NOMO-1 treated with dmso at 0.1 percent for 144 hours (cell line): Measurements from ENCODE around the gene PPM1H.
A peak's percentile ranks its signal among the peaks of the same experiment; 100 is the strongest.
"Not testable (repeated sequence)": the region's sequence is repeated elsewhere in the genome, so short reads cannot be mapped to it uniquely, and the experiment has no call there.

Source experiments
- DNase-seq: peaks from one replicate; lab custom pipeline; 2025; ENCODE audit not compliant: unreplicated experiment; lab: John Stamatoyannopoulos, UW

Gene PPM1H

DNA sequence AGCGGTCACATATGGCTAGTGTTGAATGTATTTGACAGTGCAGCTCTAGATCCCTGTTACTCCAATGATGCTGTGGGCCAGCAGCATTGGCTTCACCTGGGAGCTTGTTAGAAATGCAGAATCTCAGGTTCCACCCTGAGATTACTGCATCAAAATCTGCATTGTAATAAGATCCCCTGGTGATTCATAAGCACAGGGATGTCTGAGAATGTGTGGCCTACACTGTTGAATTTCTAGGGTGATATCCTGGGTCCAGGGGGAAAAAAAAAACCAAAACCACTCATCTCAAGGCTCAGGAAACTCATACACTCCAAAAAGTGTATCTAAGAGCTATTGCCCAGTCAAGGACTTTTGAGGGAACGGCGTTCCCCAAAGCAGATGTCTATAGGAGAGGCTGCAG, 196.8 kb downstream of the PPM1H start:
- no peak for DNase-seq

DNA sequence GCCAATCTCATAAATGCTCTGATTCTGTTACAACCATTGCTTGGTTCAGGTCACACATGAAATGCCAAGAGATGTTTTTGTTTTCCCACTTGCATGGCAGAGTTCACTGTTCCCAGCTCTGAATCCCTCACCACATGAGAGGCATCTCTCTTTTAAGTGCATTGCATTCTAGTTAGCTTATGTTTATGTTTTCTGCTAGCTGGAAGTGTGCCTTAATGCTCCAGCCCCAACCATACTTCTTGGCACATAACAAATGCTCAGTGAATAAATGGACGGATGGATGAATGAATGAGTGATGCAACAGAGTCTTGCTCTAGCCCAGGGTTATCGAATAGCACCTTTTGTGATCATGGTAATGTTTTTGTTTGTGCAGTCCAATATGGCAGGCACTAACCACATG, 197.3 kb downstream of the PPM1H start:
- no peak for DNase-seq

DNA sequence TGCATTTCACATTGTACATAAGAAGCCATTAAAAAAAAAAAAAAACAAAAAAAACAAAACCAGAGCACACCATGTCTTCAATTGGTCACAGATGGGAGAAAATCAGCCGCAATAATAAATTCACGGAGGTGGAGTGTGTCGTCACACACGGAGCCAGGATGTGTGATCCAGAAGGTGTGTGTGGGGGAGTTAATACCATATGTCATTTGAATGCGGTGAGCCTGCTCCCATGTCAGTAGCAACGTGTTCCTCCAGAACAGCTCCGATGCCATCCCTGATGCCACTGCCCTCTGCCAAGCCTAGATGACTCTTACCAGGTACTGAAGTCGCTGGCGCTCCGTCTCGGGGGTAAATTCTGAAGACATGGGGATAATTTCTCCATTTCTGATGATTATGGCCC, 197.8 kb downstream of the PPM1H start:
- DNase-seq = no peak

DNA sequence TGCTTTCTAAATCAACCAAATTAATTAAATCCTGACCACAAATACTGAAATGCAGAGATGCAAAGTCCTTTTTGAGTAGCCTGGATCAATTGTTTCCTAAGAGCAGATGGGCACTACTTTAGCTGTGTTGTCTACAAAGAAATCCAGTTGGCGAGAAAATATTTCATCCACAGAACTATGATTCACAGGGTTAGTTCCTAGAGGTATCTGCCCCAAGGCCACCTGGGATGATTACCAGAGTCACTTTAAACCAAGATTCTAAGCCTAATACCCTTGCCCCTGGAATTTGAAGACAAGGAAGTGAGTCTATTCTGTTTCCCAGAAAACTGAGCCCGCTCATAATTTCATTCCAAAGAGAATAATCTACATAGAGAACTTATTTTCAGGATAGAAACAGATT, 198.4 kb downstream of the PPM1H start:
- DNase-seq = no peak

DNA sequence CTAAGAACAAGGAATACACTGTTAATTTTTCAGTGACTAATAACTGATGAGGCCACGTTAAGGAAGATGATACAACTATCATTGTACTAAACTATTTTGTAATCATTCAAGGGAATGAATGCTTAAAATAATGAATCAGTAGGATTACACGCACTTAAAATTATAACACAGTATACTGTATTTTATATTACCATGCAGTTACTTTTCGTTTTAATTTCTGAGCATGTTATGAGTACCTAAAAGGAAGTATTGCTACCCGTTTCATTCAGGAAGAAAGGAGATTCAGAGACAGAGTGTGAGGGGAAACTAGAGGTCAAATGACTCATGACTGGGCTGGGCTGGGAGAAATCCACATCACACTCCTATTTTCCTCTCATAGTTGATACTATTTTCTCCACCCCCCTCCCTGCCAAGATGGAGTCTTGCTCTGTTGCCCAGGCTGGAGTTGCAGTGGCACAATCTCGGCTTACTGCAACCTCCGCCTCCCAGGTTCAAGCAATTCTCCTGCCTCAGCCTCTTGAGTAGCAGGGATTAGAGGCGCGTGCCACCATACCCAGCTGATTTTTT, 202.0 kb downstream of the PPM1H start:
- no peak for DNase-seq

DNA sequence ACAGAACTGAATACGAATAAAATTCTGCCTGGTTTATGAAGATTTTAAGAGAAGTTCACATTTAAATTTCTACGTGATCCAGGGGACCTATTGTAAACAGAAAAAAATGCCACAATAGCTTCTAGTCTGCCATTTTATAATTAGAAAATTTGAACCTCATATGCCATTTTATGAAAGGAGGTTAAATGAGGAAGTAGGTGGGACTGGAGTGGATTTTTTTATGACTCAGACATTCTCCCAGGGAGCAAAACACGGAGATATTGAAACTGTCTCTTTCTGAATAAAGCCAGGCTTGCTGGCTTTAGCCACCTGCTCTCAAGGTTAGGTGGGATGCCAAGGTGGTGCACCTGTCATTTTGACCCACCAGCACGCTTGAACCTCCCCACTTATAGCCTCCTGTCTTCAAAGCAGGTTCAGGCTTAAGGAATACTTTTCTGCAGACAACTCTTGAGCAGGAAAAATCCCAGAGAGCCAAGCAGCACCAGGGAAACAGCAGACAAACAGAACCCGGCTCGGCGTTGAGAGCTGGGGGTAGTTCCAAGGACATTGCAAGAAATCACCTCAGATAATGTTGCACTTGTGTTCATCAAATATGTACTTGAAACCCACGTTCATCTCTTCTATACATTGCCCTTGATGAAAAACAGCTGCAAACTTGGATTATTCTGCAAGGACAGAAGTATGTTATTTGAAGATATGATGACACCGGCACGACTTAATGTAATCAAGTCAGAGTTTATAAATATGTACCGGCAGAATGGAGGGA, 203.7 kb downstream of the PPM1H start:
- DNase-seq = peak; percentile 65

DNA sequence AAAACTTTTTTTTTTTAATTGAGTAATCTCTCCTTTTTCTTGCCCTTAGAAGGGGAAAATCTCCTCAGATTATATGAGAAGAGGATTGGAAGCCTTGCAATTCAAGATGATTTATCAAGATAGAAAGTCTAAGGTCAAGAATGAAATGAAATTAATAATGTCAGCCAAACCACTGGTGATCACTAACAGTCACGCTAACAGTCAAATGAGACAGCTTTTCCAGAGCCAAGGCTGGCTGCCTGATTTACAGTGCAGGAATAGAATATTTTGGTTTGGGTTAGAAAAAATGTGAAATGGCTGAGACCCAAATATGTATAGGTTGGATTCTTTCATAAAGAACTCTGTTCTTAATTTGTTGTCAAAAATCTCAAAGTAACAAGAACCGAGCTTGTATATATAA, 204.3 kb downstream of the PPM1H start:
- no peak for DNase-seq

DNA sequence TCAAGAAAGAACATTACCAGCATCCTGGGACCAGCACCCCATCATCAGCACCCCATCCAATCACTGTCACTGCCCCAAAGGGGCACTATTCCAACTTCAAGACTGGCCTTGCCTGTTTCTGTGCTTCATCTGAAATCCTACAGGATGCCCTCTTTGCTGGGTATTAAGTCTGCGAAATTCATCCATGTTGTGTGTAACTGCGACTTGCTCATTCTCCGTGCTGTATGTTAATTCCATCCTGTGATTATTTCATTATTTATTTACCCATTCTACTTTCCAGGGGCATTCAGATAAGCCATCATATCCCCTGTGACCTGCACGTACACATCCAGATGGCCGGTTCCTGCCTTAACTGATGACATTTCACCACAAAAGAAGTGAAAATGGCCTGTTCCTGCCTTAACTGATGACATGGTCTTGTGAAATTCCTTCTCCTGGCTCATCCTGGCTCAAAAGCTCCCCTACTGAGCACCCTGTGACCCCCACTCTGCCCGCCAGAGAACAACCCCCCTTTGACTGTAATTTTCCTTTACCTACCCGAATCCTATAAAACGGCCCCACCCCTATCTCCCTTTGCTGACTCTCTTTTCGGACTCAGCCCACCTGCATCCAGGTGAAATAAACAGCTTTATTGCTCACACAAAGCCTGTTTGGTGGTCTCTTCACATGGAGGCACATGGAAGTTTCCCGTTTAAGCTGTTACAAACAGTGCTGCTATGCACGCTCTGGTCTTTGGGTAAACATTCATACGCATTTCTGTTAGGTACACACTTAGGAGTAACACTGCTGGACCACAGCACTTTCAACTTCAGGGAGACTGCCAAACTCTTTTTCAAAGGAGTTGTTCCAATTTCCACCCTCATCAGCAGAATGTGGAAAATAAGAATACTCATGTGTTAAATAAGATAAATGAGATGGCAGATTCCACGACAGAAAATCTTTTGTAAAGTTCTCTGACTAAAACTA, 205.1 kb downstream of the PPM1H start:
- DNase-seq = not testable (repeated sequence)

DNA sequence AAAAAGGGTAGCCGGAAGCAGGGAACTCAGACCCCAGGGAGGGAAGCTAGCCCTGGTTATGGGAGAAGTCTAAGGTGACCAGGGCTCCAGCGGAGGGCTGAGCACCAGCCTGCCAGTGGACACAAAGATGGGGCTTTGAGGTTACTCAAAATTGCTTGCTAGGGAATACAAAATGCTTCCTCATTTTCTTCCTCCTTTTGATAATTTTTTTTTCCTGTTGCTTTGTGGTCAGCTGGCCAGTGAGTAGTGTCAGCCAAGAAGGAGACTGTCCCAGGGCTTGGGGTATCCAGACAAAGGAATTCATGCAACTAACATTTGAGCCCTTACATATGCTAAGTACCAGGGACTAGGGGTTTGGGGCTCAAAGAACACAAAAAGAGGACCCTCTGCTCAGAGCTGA, 206.2 kb downstream of the PPM1H start:
- no peak for DNase-seq

DNA sequence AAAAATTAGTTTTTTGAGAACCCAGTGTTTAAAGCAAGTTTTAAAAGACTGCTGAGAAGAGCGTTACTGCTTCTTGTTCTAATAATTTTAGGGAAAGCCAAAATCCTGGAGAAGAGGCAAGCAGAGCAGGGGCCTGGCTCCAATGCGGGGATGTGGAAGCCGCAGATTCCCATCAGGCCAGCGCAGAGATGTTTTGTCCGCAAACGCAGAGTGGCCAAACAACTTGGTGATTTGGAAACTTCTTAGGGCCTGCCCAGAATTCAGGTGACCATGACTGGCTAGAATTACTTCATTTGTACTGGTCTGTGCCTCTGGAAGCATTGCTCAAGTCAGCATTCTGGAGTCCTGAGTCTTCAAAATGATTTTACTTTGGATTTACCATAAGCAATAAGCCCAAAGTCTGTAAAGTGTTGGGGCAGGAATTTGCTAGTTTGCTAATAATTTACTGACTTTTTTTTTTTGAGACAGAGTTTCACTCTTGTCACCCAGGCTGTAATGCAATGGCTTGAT, 208.4 kb downstream of the PPM1H start:
- no peak for DNase-seq

DNA sequence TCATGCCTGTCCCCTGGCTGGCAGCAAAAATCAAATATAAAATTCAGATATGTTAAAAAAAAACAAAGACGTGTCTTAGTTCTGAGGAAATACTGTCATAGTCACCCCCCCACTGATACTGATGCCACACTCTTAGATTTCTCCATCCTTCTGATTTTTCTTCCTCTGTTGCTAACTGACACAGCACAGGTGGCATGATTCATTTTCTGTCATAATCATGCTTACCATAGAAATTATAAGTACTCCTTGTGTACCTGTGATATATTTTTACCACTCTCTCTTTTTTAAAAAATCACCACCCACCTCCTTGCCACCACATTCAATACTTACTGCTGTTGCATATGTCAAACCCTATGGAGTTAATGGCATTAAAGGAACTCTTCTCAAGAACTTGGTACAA, 209.2 kb downstream of the PPM1H start:
- DNase-seq = no peak

DNA sequence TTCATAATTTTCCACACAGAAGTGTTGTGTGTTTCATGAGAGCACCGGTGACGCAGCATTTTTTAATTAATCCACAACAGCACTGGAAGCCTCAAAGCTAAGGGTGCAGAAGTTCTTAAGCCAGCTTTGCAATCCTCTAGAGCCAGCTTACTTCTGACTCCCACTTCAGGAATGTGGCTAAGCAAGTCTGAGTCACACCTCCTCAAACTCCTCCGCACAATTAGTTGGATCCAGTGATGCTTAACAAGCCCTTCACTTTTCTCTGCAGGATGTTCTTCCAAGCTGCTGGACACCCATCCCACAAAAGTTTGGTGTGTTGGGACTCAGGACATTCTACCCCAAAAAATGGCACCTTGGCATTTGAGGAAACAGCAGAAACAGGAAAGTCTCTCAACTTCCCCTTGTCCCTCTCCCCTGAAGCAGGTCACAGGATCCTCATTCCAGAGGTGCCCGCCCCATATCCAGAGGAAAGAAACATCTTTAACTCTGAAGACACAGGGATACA, 210.0 kb downstream of the PPM1H start:
- DNase-seq = no peak

DNA sequence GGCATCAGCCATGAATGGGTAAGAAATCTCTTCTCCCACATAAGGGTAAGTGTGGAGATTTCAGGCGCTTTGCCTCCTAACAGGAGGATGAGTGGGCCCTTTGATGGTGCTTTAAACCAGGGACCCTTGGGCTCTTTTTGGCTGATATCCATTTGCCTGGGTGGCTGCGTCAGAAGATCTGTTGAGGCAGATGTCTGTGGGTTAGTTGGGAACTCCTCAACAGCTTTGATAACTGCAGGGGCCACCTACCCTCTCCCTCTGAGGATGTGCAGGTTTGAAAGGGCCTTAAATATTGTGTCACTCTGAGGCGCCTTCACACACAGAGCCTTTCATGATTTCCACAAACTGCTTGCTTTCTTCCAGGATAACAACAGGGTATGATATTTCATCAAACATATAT, 210.7 kb downstream of the PPM1H start:
- no peak for DNase-seq

DNA sequence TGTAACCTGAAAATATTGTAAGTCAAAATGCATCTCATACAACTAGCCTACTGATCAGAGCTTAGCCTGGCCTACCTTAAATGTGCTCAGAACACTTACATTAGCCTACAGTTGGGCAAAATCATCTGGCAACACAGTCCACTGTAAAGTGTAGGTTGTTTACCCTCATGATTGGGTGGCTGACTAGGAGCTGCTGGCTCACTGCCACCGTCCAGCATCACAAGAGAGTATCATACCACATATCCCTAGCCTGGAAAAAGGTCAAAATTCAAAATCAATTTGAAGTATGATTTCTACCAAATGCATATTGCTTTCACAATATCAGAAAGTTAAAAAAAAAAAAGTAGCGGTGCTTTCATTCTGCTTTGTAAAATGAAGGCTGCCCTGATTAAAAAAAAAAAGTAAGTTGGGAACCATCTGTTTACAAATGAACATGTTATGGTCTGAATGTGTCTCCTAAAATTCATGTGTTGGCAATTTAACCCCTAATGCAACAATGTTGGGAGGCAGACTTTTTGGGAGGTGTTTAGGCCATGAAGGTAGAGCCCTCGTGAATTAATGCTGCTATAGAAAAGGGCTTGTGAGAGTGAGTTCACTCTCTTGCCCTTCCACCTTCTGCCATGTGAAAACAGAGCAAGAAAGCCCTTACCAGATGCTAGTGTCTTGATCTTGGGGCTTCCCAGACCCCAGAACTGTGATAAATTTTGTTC, 211.8 kb downstream of the PPM1H start:
- no peak for DNase-seq

DNA sequence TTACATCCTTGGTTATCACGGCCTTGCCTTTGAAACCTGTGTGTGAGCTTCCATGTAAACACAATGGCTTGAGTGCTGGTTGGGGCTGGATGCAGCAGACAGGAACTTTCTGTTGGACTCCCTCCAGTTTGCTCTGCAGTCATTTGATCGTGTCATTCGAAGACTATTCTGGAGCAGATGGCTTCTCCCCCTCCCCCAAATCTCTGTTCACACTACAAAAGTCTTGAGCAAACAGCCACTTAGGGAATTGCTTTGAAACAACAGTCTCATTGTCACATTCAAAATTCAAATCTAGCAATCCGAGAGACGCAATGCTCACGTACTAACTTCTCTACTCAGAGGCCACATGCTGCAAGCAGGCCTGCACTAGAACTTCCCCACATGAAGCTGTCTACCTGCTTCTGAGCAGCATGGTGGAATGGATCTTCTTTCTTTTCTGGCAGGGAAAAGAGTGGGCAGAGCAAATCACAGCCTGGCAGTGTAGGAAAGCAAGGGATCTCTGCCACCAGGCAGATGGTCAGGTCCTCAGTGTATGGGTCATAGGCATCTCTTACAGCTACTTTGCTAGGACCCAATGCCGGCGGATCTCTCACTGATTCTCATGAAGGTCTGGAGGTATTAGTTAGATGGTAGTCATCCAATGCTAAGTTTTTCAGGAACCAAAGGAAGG, 214.2 kb downstream of the PPM1H start:
- DNase-seq = no peak

DNA sequence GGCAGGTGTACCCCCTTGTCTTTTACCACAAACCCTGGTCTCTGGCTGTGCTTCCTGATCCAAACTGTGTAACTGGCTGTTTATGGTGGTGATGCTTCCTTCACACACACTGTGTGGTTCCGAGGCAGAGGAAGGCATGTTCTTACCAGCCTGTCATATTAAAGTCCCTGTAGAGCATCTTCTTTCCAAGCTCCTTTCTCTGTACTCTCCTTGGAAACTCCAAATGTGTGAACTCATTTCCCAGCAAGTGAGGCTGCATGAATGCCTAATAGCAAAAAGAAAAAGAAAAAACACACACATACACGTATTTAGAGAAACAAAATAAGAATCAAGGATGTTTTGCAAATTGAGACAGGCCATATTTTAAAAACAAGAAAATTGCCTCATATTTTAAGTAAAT, 214.9 kb downstream of the PPM1H start:
- no peak for DNase-seq

DNA sequence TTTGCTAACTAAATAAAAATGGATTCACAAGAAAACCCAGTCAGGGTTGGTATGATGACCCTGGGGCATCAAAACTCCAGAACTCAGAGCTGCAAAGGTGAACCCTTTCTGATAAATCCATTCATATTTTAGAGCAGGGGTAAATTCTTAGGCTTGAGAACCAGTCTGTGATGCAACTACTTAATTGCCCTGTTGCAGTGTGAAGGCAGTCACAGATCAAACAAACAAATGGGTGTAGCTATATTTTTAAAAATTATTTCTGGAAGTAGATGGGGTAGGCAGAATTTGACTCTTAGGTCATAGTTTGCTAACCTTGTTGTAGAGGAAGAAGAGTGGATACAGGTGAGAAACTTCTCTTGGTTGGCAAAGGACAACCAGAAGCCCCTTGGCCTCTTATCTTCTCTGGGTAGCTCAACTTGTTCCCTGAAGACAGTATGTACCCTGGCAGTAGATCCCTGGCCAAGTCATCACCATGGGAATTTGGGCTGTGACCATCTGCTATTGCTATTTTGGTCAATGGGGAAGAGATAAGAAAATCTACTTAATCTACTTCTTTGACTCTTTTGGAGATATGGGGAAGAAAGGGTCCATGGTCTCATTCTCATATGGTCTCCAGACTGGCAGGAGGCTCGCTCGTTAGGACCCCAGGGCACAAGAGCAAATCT, 216.1 kb downstream of the PPM1H start:
- DNase-seq = no peak

DNA sequence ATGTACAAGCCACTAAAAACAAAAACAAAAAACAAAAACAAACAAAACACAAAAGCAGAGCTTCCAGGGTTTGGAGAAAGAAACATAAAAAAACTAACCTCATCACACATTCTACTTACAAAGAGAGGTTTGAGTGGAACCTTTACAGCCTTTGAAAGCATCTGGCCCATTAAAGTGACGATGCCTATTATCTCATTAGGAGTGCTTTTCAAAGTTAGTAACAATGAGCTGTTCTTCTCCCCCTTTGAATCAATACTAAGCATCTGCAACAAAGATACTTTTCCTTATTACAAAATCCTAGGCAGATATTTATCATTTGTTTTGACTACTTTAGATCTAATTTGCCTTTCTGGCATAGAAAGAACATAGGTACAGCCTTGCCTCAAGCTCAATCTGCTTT, 217.3 kb downstream of the PPM1H start:
- no peak for DNase-seq

DNA sequence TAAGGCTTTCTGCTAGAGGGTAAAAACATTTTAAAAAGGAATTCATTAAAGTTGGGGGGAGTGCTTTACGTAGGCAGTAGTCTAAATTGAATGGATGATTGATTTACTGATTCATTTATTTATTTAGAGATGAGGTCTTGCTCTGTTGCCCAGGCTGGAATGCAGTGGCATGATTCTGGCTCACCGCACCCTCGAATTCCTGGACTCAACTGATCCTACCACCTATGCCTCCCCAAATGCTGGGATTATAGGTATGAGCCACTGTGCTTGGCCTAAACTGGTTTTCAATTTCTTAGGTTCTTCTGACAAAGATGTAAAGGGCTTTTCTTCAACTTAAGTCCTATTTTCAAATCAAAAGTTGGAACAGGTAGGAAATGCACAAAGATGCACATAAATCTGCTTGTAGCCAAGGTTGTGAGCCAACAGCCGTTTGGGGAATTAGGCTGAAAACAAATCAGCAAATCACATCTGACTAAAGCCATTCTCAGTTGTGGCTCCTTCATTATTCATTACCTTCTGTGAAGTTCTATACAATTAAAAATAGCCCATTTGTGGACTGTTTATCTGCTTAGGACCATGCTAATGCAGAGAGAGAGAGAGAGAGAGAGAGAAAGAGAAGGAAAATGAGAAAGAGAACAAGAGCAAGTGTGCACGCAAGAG, 218.0 kb downstream of the PPM1H start:
- DNase-seq = no peak
